ENCODE data around the gene TTC23L. TPM values are rescaled to one million over a fixed set of nuclear protein-coding genes. Genes with fewer than 3 reads are reported as not detected.

Gene TTC23L
- total RNA-seq, 4 donors from 2014 or later = 0.38 to 3.2 (median 0.94) TPM

DNA sequence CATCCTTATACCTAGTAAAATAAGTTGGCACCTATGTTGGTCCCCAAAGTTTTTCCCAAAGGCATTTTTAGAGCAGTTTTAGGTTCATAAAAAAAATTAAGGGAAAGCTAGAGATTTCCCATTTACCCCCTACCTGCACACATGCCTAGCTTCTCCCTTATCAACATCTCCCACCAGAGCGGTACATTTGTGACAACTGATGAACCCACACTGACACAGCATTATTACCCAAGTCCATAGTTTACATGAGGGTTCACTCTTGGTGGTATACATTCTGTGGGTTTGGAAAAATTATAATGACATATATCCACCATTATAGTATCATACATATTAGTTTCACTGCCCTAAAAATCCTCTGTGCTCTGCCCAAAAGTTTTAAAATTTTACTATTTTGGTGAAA lies 64.3 kb downstream of the TTC23L start:
- TF ChIP-seq, protein P1, sequence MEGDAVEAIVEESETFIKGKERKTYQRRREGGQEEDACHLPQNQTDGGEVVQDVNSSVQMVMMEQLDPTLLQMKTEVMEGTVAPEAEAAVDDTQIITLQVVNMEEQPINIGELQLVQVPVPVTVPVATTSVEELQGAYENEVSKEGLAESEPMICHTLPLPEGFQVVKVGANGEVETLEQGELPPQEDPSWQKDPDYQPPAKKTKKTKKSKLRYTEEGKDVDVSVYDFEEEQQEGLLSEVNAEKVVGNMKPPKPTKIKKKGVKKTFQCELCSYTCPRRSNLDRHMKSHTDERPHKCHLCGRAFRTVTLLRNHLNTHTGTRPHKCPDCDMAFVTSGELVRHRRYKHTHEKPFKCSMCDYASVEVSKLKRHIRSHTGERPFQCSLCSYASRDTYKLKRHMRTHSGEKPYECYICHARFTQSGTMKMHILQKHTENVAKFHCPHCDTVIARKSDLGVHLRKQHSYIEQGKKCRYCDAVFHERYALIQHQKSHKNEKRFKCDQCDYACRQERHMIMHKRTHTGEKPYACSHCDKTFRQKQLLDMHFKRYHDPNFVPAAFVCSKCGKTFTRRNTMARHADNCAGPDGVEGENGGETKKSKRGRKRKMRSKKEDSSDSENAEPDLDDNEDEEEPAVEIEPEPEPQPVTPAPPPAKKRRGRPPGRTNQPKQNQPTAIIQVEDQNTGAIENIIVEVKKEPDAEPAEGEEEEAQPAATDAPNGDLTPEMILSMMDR (IDR thresholded peaks at IDR 0.05) = no peak
- TF ChIP-seq POLR2A (IDR thresholded peaks at IDR 0.05) = no peak
- intact Hi-C loops (cut with DNase I; ENCODE audit: low total_unique reads) = no loop called here
- DNase-seq (ENCODE audit: low spot score in 2 of 2) = no peak
- 48 to 81% methylated on average over 1 of the region's 1 CpG for WGBS, 2 donors
- no peak overlapping the region for H3K4me3 ChIP-seq (ENCODE audit: low read depth, poor library complexity, severe bottlenecking)

DNA sequence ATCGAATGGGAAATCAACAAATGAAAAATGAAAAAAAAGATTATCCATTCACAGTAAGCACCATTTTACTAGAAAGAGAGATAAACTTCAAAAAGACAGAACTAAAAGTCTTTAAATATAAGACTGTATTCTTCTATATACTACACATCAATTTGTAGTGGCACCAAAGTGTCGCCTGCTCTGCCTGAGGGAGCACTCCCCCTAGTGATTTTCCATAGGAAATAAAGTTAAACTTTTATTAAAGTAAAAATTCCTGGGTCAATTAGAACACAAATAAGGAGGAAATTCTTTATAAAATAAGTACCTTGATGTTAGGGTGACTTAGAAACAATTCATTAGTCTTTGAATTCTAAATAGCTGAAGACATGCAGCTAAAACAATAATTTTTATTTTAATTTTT lies 66.6 kb downstream of the TTC23L start:
- DNase-seq (ENCODE audit: low spot score in 2 of 2) = no peak
- H3K4me3 ChIP-seq (ENCODE audit: low read depth, poor library complexity, severe bottlenecking) = no peak overlapping the region
- intact Hi-C loops (cut with DNase I; ENCODE audit: low total_unique reads) = no loop called here
- TF ChIP-seq, protein P1 (IDR thresholded peaks at IDR 0.05) = no peak
- no peak for TF ChIP-seq POLR2A (IDR thresholded peaks at IDR 0.05)
- 89 to 91% methylated on average over 2 of the region's 2 CpGs for WGBS, 2 donors

DNA sequence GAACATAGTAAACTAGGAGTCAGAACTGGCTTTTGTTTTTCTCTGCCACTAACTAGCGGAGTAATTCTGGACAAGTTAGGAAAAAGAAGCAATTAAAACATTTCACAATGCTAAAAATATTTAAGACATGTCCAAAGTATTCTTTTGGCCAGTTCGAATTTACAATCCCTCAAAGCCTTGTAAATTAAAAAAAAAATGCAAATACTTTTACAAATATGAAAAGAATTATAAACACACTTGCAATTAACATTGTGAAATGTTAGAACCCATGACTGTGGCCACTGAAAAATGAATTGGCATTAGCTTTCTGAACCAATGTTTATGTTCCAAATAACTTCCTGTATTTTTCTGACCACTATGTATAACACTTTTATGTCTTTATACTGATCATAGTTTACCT lies 74.1 kb downstream of the TTC23L start:
- no peak for DNase-seq (ENCODE audit: low spot score in 2 of 2)
- 65 to 71% methylated on average over 2 of the region's 2 CpGs for WGBS, 2 donors
- H3K4me3 ChIP-seq (ENCODE audit: low read depth, poor library complexity, severe bottlenecking) = no peak overlapping the region
- intact Hi-C loops (cut with DNase I; ENCODE audit: low total_unique reads) = no loop called here
- no peak for TF ChIP-seq POLR2A (IDR thresholded peaks at IDR 0.05)
- TF ChIP-seq, protein P1 (IDR thresholded peaks at IDR 0.05) = no peak

DNA sequence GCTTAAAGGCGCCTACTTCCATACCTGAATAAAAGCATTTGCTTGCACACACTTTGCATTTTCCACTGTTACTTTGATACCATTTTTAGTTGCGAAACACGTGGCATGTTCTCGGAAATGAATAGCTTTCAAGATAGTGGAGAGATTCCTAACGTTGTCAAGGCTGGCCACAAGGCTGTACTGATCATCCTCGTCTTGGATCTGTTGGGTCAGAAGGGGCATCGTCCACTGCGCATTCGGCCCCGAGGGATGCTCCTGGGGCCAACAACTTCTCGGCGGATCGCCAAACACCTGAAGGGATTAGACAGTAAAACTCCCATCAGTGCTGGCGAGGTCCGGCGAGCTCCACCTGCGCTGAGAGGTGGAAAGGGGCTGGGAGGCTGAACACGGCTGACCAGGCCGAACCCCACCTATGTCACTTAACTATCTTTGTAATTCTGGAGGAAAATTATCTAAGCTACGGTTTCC lies 75.7 kb downstream of the TTC23L start:
- intact Hi-C loops (cut with DNase I; ENCODE audit: low total_unique reads) = no loop called here
- peak; percentile 26 to 88 for DNase-seq (ENCODE audit: low spot score in 2 of 2)
- TF ChIP-seq POLR2A (IDR thresholded peaks at IDR 0.05) = no peak
- TF ChIP-seq, protein P1 (IDR thresholded peaks at IDR 0.05) = no peak

DNA sequence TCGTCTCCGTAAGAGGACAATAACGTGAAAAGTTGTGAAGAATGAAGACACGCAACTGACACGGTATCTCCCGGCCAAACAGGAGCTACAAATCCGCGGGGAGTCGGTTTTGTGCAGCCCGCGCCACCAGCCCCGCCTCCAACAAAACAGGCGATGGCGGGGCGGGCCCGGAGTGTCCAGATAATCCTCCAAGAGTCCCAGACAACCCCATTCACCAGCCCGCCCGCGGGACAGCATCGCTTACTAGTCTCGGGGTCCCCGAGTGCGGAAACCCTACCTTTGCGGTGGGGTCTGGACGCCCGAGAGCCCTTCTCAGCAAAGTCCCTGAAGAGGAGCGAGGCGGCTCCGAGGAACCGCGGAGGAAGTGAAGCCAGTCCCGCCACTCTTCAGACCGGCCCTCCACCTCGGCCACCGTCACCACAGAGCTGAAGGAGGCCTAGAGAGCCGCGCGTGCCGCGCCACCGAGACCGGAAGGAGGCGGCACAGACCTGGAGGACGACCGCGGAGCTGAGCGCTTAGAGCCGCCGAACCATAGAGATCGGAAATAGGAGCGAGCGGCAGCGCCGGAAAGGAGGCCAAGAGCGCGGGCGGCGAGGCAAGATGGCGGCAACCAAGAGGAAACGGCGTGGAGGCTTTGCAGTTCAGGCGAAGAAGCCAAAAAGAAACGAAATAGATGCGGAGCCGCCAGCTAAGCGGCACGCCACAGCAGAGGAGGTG lies 76.3 kb downstream of the TTC23L start, which contains the start of the genes BRIX1 and RAD1:
Gene BRIX1 (plus strand): TSS at position 573 of the 717 bp plus-strand sequence. CDS start 28 bp downstream, at position 601.
Gene RAD1 (minus strand): TSS at position 366 of the 717 bp plus-strand sequence. CDS start 612 bp downstream, outside the sequence.
- WGBS, 2 donors = 0% methylated on average over 50 to 58 of the region's 67 CpGs
- peak; percentile 94 to 99 for DNase-seq (ENCODE audit: low spot score in 2 of 2)
- TF ChIP-seq POLR2A (IDR thresholded peaks at IDR 0.05) = no peak
- TF ChIP-seq, protein P1 (IDR thresholded peaks at IDR 0.05) = no peak
- peak within 1 kb of the TSS; percentile 98 for H3K4me3 ChIP-seq (ENCODE audit: low read depth, poor library complexity, severe bottlenecking)
- intact Hi-C loops (cut with DNase I; ENCODE audit: low total_unique reads) = no loop called here

More for the DNA sequence above, 75.7 kb downstream of the TTC23L start:
- whole genome bisulfite sequencing, 2 donors = 2% methylated on average over 20 of the region's 20 CpGs
- peak overlapping the region; percentile 98 for H3K4me3 ChIP-seq (ENCODE audit: low read depth, poor library complexity, severe bottlenecking)

All from lower leg skin (tissue), 4 donors.